Skeletal muscle satellite cell (primary cell): ENCODE measurements around the gene CCR6.
"Not testable (repeated sequence)": the region's sequence is repeated elsewhere in the genome, so short reads cannot be mapped to it uniquely, and the experiment has no call there.

Experiments used
- H3K27me3 ChIP-seq: 2 replicates; pipeline ENCODE4 v1.7.0; 2013; ENCODE audit warnings: low read length; ENCODE audit not compliant: control insufficient read depth, insufficient read depth
- H3K36me3 ChIP-seq: 2 replicates; pipeline ENCODE4 v1.7.0; 2013; ENCODE audit warnings: mild to moderate bottlenecking, control low read depth, low read length; ENCODE audit not compliant: insufficient read depth
- H3K4me1 ChIP-seq: 2 replicates; pipeline ENCODE4 v1.7.0; 2013; ENCODE audit warnings: low read length; ENCODE audit not compliant: control insufficient read depth, insufficient read depth
- H3K4me2 ChIP-seq: 2 replicates; pipeline ENCODE4 v1.7.0; 2013; ENCODE audit warnings: mild to moderate bottlenecking, low read length
- H3K4me3 ChIP-seq: 2 replicates; pipeline ENCODE4 v1.7.0; 2013; ENCODE audit warnings: low read length
- H3K9ac ChIP-seq: 2 replicates; pipeline ENCODE4 v1.7.0; 2013; ENCODE audit warnings: mild to moderate bottlenecking, low read depth, low read length, moderate library complexity
- H3K9me3 ChIP-seq: replicated peaks from 2 replicates; pipeline ENCODE4 v1.7.0; 2013; ENCODE audit warnings: mild to moderate bottlenecking, control low read depth, low read length

The CCR6 gene

GRCh38 chr6:167164261-167164660, 41.4 kb downstream of the CCR6 start:
- Histone ChIP-seq H3K4me3 (no peak overlapping the region), H3K4me1 (no peaks in the 10 kb centered on the region), H3K4me2 (no peak overlapping the region), H3K27me3 (no peaks in the 10 kb centered on the region), H3K9ac (no peak overlapping the region), H3K9me3 (no peaks in the 10 kb centered on the region), H3K36me3 (no peaks in the 10 kb centered on the region)

- Histone ChIP-seq H3K36me3 (no peaks in the 10 kb centered on the region), H3K9ac (no peak overlapping the region), H3K9me3 (no peaks in the 10 kb centered on the region), H3K4me3 (no peak overlapping the region), H3K27me3 (no peaks in the 10 kb centered on the region), H3K4me1 (no peaks in the 10 kb centered on the region), H3K4me2 (no peak overlapping the region)
Observed at GRCh38 chr6:167165858-167166471, 43.1 kb downstream of the CCR6 start.

- not testable (repeated sequence) for H3K4me1 ChIP-seq, H3K9ac ChIP-seq, H3K4me3 ChIP-seq, H3K27me3 ChIP-seq, H3K36me3 ChIP-seq, H3K9me3 ChIP-seq, H3K4me2 ChIP-seq
Observed at GRCh38 chr6:167167699-167168098, 44.8 kb downstream of the CCR6 start.

DNA sequence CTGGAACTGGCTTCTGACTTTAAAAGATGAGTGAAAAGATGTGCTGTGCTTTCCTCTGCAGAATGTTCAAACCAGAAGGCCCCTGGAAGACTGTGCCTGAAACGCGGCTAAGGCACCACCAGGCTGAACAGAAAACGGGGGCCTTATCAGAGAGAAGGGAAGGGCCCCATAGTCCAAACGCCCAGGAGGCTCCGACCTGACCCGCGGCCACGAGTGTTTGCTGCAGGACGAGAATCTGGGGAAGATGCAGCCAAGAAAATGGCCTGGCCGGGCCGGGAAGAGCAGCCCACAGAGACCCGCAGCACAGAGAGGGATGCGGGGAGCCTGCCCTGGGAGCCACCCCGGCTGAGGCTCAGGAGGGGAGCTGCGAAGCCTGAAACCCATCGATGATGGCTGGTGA, 45.4 kb downstream of the CCR6 start:
- H3K27me3 ChIP-seq, result not testable (repeated sequence)

GRCh38 chr6:167169867-167170266, 47.0 kb downstream of the CCR6 start:
- not testable (repeated sequence) for H3K36me3 ChIP-seq, H3K4me3 ChIP-seq, H3K9ac ChIP-seq, H3K4me1 ChIP-seq, H3K27me3 ChIP-seq, H3K9me3 ChIP-seq, H3K4me2 ChIP-seq

More for the DNA sequence above, 45.4 kb downstream of the CCR6 start:
- not testable (repeated sequence) for H3K36me3 ChIP-seq, H3K4me1 ChIP-seq, H3K9me3 ChIP-seq, H3K9ac ChIP-seq, H3K4me2 ChIP-seq, H3K4me3 ChIP-seq

- not testable (repeated sequence) for H3K4me1 ChIP-seq, H3K9ac ChIP-seq, H3K4me3 ChIP-seq, H3K4me2 ChIP-seq, H3K27me3 ChIP-seq, H3K36me3 ChIP-seq, H3K9me3 ChIP-seq
Observed at GRCh38 chr6:167171300-167171699, 48.4 kb downstream of the CCR6 start.

DNA sequence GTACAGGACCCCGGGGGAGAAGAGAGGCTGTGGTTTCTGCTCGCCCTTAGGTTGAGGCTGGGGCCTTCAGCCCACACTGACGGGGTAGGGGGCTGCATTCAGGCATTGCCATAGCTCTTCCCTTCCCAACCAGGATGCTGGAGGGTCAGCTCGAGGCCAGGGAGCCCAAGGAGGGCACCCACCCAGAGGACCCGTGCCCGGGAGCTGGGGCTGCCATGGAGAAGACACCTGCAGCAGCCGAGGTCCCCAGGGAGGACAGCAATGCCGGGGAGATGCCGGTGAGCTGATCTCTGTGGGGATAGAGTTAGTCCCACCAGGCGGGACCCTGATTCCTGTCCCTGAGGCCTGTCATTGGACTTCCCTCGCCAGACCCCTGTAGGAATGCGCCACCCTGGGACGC, 49.1 kb downstream of the CCR6 start:
- H3K4me3 ChIP-seq, H3K36me3 ChIP-seq, H3K27me3 ChIP-seq, H3K4me1 ChIP-seq, H3K9ac ChIP-seq, H3K9me3 ChIP-seq, H3K4me2 ChIP-seq: not testable (repeated sequence)

GRCh38 chr6:167177271-167177670, 54.4 kb downstream of the CCR6 start:
- H3K36me3 ChIP-seq, H3K27me3 ChIP-seq, H3K4me1 ChIP-seq, H3K4me3 ChIP-seq, H3K9ac ChIP-seq, H3K4me2 ChIP-seq, H3K9me3 ChIP-seq: not testable (repeated sequence)

- not testable (repeated sequence) for H3K9me3 ChIP-seq, H3K9ac ChIP-seq, H3K36me3 ChIP-seq, H3K4me1 ChIP-seq, H3K4me2 ChIP-seq, H3K4me3 ChIP-seq, H3K27me3 ChIP-seq
Observed at GRCh38 chr6:167178896-167179655, 56.2 kb downstream of the CCR6 start.

DNA sequence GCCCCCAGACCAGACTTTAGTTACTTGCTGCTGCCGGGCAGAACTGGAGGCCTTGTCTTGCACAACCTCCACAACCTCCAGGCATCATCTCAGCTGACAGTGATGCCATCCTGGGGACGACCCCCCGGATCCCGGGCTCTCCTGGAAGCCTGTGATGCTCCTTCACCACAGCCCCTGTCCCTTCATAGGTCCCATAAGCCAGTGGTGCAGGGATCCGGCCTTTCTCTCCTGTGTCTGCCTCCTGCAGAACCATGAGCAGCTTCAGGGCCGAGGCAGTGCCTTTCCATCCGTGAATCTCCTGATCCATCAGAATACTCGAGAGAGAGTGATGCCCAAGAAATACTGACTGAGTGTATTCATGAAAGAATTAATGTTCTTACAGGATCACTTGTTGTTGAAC, 57.2 kb downstream of the CCR6 start:
- H3K36me3 ChIP-seq, H3K9me3 ChIP-seq: not testable (repeated sequence)

DNA sequence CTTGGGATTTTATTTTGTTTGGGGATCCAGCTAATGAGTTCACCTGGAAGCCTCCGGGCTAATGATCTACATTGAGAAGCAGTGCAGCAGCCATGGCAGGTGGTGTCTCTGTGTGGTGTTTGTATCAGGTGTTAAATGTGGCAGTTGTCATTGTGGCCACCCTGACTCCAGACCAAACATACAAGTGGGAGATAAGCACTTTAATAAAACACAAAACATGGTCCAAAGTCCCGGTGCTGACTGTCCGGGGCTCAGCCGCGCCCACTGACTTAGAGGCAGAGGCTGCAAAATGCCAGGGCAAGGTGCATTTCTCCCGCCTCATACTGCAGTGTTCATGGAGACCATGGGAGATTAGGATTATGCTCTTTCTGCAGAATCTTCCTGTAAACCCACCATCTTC, 58.5 kb downstream of the CCR6 start:
- H3K4me3 ChIP-seq, H3K9me3 ChIP-seq, H3K4me1 ChIP-seq, H3K36me3 ChIP-seq, H3K4me2 ChIP-seq, H3K9ac ChIP-seq, H3K27me3 ChIP-seq: not testable (repeated sequence)

More for the DNA sequence above, 57.2 kb downstream of the CCR6 start:
- not testable (repeated sequence) for H3K27me3 ChIP-seq, H3K4me3 ChIP-seq, H3K4me1 ChIP-seq, H3K4me2 ChIP-seq, H3K9ac ChIP-seq

DNA sequence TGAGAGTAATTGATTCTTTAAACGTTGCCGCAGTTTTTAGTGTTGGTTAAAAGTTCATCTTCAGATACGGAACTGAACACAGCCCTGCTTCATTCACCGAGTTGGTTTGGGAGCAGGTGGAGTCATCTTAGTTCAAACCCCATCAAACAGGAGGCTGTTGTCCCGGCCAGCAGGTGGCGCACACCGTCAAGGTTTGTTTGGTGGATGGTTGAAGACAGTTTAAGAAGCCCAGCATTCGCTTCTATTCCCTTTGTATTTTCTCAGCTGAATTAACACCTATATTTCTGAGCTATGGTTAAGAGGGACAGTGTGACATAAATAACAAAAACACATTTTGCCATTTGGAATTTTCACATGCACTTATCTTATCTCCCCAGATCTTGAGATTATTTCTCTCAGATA, 60.0 kb downstream of the CCR6 start:
- H3K4me2 ChIP-seq, H3K9ac ChIP-seq, H3K4me1 ChIP-seq, H3K27me3 ChIP-seq, H3K4me3 ChIP-seq, H3K36me3 ChIP-seq, H3K9me3 ChIP-seq: not testable (repeated sequence)
